Loucy (cell line): ENCODE measurements around the gene SOX14.

Source experiments
- H2AFZ ChIP-seq: fragments of 200-600 bp; sonication (generic); 2 replicates; pipeline ENCODE4 v1.6.0; 2016; ENCODE audit warnings: antibody characterized with exemption, mild to moderate bottlenecking, low read length, moderate library complexity
- H3F3A ChIP-seq: fragments of 200-600 bp; 2 replicates; pipeline ENCODE4 v1.6.0; 2016; ENCODE audit warnings: antibody characterized with exemption, low read depth, mild to moderate bottlenecking
- H3K27me3 ChIP-seq: fragments of 200-600 bp; sonication (generic); 2 replicates; pipeline ENCODE4 v1.6.1; 2014; ENCODE audit warnings: low read length, mild to moderate bottlenecking; ENCODE audit not compliant: insufficient read depth, poor library complexity, severe bottlenecking
- H3K36me3 ChIP-seq: fragments of 200-600 bp; sonication (generic); 2 replicates; pipeline ENCODE4 v1.6.1; 2016; ENCODE audit warnings: low read length; ENCODE audit not compliant: insufficient read depth
- H3K4me1 ChIP-seq: fragments of 200-600 bp; sonication (generic); 2 replicates; pipeline ENCODE4 v1.5.1; 2014; ENCODE audit warnings: low read length, mild to moderate bottlenecking; ENCODE audit not compliant: insufficient read depth, poor library complexity, severe bottlenecking
- H3K4me2 ChIP-seq: fragments of 200-600 bp; sonication (generic); 2 replicates; pipeline ENCODE4 v1.6.0; 2014; ENCODE audit warnings: antibody characterized with exemption, low read length, low read depth, mild to moderate bottlenecking; ENCODE audit not compliant: poor library complexity, severe bottlenecking
- H3K4me3 ChIP-seq: fragments of 200-600 bp; sonication (generic); 2 replicates; pipeline ENCODE4 v1.5.1; 2014; ENCODE audit warnings: low read length, mild to moderate bottlenecking, mixed read lengths; ENCODE audit not compliant: poor library complexity, severe bottlenecking
- H3K79me2 ChIP-seq: fragments of 200-600 bp; sonication (generic); 2 replicates; pipeline ENCODE4 v1.6.1; 2014; ENCODE audit warnings: low read length; ENCODE audit not compliant: insufficient read depth
- H3K9ac ChIP-seq: fragments of 200-600 bp; sonication (generic); 2 replicates; pipeline ENCODE4 v1.6.0; 2014; ENCODE audit warnings: mild to moderate bottlenecking, low read depth, low read length, moderate library complexity; ENCODE audit not compliant: poor library complexity, severe bottlenecking
- H3K9me2 ChIP-seq: fragments of 200-600 bp; sonication (generic); replicated peaks from 2 replicates; pipeline ENCODE4 v1.6.1; 2016; ENCODE audit warnings: low read depth, low read length, mixed read lengths
- H3K9me3 ChIP-seq: fragments of 200-600 bp; sonication (generic); 2 replicates; pipeline ENCODE4 v1.6.1; 2014; ENCODE audit warnings: mild to moderate bottlenecking, antibody characterized with exemption, low read length, low read depth; ENCODE audit not compliant: insufficient read depth
- H4K20me1 ChIP-seq: fragments of 200-600 bp; sonication (generic); 2 replicates; pipeline ENCODE4 v1.6.0; 2014; ENCODE audit warnings: antibody characterized with exemption, low read length, mild to moderate bottlenecking; ENCODE audit not compliant: insufficient read depth, poor library complexity, severe bottlenecking
- CTCF ChIP-seq: fragments of 200-600 bp; sonication (generic); conservative IDR thresholded peaks from 2 replicates; pipeline ENCODE4 v1.5.1; 2014; ENCODE audit warnings: mild to moderate bottlenecking, antibody characterized with exemption, low read length
- EZH2phosphoT487 ChIP-seq: fragments of 200-600 bp; IDR thresholded peaks from 2 replicates; pipeline ENCODE4 v1.6.1; 2018; ENCODE audit warnings: antibody characterized with exemption, mild to moderate bottlenecking, moderate library complexity, borderline replicate concordance

Gene SOX14

GRCh38 chr3:137763594-137763938, 549 bp upstream of the SOX14 start:
- H3K9me2 ChIP-seq, result no peaks in the 10 kb centered on the region
- TF ChIP-seq CTCF, result no peak
- TF ChIP-seq EZH2phosphoT487, result no peak
- no peaks in the 10 kb centered on the region for H3K27me3 ChIP-seq
- H3K4me2 ChIP-seq, result no peak overlapping the region
- no peaks in the 10 kb centered on the region for H3K9me3 ChIP-seq
- no peaks in the 10 kb centered on the region for H3K79me2 ChIP-seq
- no peaks in the 10 kb centered on the region for H3F3A ChIP-seq
- H3K4me1 ChIP-seq, result no peaks in the 10 kb centered on the region
- H4K20me1 ChIP-seq, result no peaks in the 10 kb centered on the region
- no peak overlapping the region for H2AFZ ChIP-seq
- no peak overlapping the region for H3K9ac ChIP-seq
- H3K36me3 ChIP-seq, result no peaks in the 10 kb centered on the region
- no peak overlapping the region for H3K4me3 ChIP-seq

GRCh38 chr3:137764563-137765309, 621 bp downstream of the SOX14 start:
- H3K4me3 ChIP-seq, result no peak overlapping the region
- H3K9ac ChIP-seq, result no peak overlapping the region
- no peak overlapping the region for H2AFZ ChIP-seq
- no peaks in the 10 kb centered on the region for H3K36me3 ChIP-seq
- H4K20me1 ChIP-seq, result no peaks in the 10 kb centered on the region
- no peak for TF ChIP-seq CTCF
- no peaks in the 10 kb centered on the region for H3F3A ChIP-seq
- H3K9me3 ChIP-seq, result no peaks in the 10 kb centered on the region
- no peak overlapping the region for H3K4me2 ChIP-seq
- H3K9me2 ChIP-seq, result no peaks in the 10 kb centered on the region
- no peaks in the 10 kb centered on the region for H3K79me2 ChIP-seq
- no peaks in the 10 kb centered on the region for H3K27me3 ChIP-seq
- no peaks in the 10 kb centered on the region for H3K4me1 ChIP-seq

- H3K9me3 ChIP-seq, result no peaks in the 10 kb centered on the region
- no peak overlapping the region for H2AFZ ChIP-seq
- H3K4me2 ChIP-seq, result no peak overlapping the region
- H3K9ac ChIP-seq, result no peak overlapping the region
- no peaks in the 10 kb centered on the region for H3K4me1 ChIP-seq
- H3K9me2 ChIP-seq, result no peaks in the 10 kb centered on the region
- H3K36me3 ChIP-seq, result no peaks in the 10 kb centered on the region
- TF ChIP-seq EZH2phosphoT487, result no peak
- TF ChIP-seq CTCF, result no peak
- H3K27me3 ChIP-seq, result no peaks in the 10 kb centered on the region
- H3F3A ChIP-seq, result no peaks in the 10 kb centered on the region
- no peak overlapping the region for H3K4me3 ChIP-seq
- H3K79me2 ChIP-seq, result no peaks in the 10 kb centered on the region
- no peaks in the 10 kb centered on the region for H4K20me1 ChIP-seq
These were observed 1.4 kb downstream of the SOX14 start for GRCh38 chr3:137765310-137766033.
